PC-3 (cell line): ENCODE results near the gene ZNRF4.

Experiments
- CTCF ChIP-seq: fragments of 300-600 bp; sonication (generic); conservative IDR thresholded peaks from 2 replicates; pipeline ENCODE4 v1.5.1; 2017; ENCODE audit warnings: antibody characterized with exemption, low read depth, mild to moderate bottlenecking, low read length
- EZH2 ChIP-seq: fragments of 300-600 bp; sonication (generic); IDR thresholded peaks from one replicate; pipeline ENCODE4 v1.6.1; 2017; ENCODE audit warnings: antibody characterized with exemption, mild to moderate bottlenecking, low read length; ENCODE audit not compliant: unreplicated experiment
- EZH2phosphoT487 ChIP-seq: fragments of 300-600 bp; sonication (generic); IDR thresholded peaks from 2 replicates; pipeline ENCODE4 v1.6.1; 2018; ENCODE audit warnings: mild to moderate bottlenecking, antibody characterized with exemption, low read length, borderline replicate concordance

- TF ChIP-seq CTCF (no peak), EZH2phosphoT487 (no peak), EZH2 (no peak)
Measured at GRCh38 chr19:5478925-5479588, 23.8 kb downstream of the ZNRF4 start.
